Psoas muscle (tissue), 8 donors: ENCODE data around the gene CABLES1. TPM values are rescaled to one million over a fixed set of nuclear protein-coding genes. Genes with fewer than 3 reads are reported as not detected.
"Not testable (repeated sequence)": the region's sequence is repeated elsewhere in the genome, so short reads cannot be mapped to it uniquely, and the experiment has no call there.

Experiments
- ATAC-seq, 4 donors: fragments of 200-7000 bp; cut with Tn5 transposase; one replicate each; pipeline ENCODE4 v1.9.1; 2020; ENCODE audit warnings: moderate library complexity in 3 of 4, mild to moderate bottlenecking in 2 of 4
- DNase-seq, 2 donors: peaks; one replicate each; pipeline ENCODE4 v3.0.0-alpha.2; 2020
- H3K27ac ChIP-seq: fragments of 200-600 bp; one replicate; pipeline ENCODE4 v1.8.0; 2022
- H3K27me3 ChIP-seq, 3 donors: fragments of 200-600 bp in 1 of 3; one replicate each; pipeline versions ENCODE4 v1.6.1 to v1.8.0; 2013 to 2022; ENCODE audit warnings: low read length in 2 of 3, mild to moderate bottlenecking in 2 of 3, moderate library complexity in 1 of 3; ENCODE audit not compliant: insufficient read depth in 3 of 3
- H3K36me3 ChIP-seq, 2 donors: fragments of 200-600 bp in 1 of 2; one replicate each; pipeline versions ENCODE4 v1.6.1 to v1.8.0; 2013 to 2022; ENCODE audit warnings: low read depth in 1 of 2, mild to moderate bottlenecking in 1 of 2, moderate library complexity in 1 of 2; ENCODE audit not compliant: insufficient read depth in 1 of 2
- H3K4me1 ChIP-seq: fragments of 200-600 bp; one replicate; pipeline ENCODE4 v1.8.0; 2022
- H3K4me3 ChIP-seq: fragments of 200-600 bp; one replicate; pipeline ENCODE4 v1.8.0; 2022; ENCODE audit warnings: mild to moderate bottlenecking
- H3K9me3 ChIP-seq: fragments of 200-600 bp; one replicate; pipeline ENCODE4 v1.8.0; 2022
- CTCF ChIP-seq: fragments of 200-600 bp; IDR thresholded peaks from one replicate; pipeline ENCODE4 v1.8.0; 2022; ENCODE audit warnings: antibody characterized with exemption
- WGBS, 3 donors: extraction: QIAGEN DNeasy Blood & Tissue Kit; methylation state at CpG; one replicate each; pipeline versions ENCODE4 v1.1.6 to v1.1.7; 2013; 5-methylcytosine and 5-hydroxymethylcytosine counted together
- intact Hi-C, 2 donors: fragments of 100-400 bp; cut with DNase I; formaldehyde crosslinking; loops; one replicate each; pipeline versions ENCODE4 v1.11.0 to v1.14.2; 2022
- long read RNA-seq, 2 donors: library from polyadenylated mRNA; unstranded; transcript quantifications; one replicate each; pipeline ENCODE4 v2.0.0, GENCODE V29; 2021
- polyA plus RNA-seq, 3 donors: library from polyadenylated mRNA; stranded (reverse); fragments of 200-250 nt; gene quantifications; one replicate each; pipeline ENCODE4 v1.2.3, GENCODE V29; 2013
- total RNA-seq, 4 donors: library from RNA; stranded (reverse); fragmentation: NEBNext Ultra II Directional in 2 of 4; extraction: Animal tissue kit (Norgen Biotek cat#: 25700) in 2 of 4; gene quantifications; one replicate each; pipeline versions ENCODE4 v1.2.1 to v1.2.4, GENCODE V29; 2021 to 2023
- donor health status: healthy with polysubstance abuse.
- donor health status: DM: no; HTN: no; CAD: no; lungs with moderate emphysema.
- donor health status: Bipolar disorder and iron deficiency.
- donor health status: healthy.
- donor health status: DM: yes; HTN: yes; CAD: no.
- donor health status: DM: no; HTN: no; CAD: no.
- donor health status: DM: no; HTN: no; CAD: no.
- donor health status: DM: yes; HTN: yes; CAD: no.

CABLES1 gene
- 1 to 10 TPM in 2 of 4 donors, under 1 TPM in 2; 0.42 to 1.5 (median 1.1) TPM for total RNA-seq
- polyA plus RNA-seq = 1 to 10 TPM in 1 of 3 donors, under 1 TPM in 2; 0.45 to 1.1 (median 0.46) TPM
- long read RNA-seq, donor 1, partial matches to known transcripts = 0 of 2 reads
- long read RNA-seq, donor 1, other reads (novel, unspliced or antisense) = 1 of 2 reads
- long read RNA-seq, donor 2 = 0 reads

GRCh38 chr18:23134780-23135549, at the start of gene CABLES1:
Gene CABLES1 (plus strand): TSS chr18:23135485. CDS start chr18:23135763, 278 bp downstream.
- WGBS, 3 donors = 12 to 18% (median 14%) methylated on average over 54 to 67 of the region's 67 CpGs
- H3K4me3 ChIP-seq = peak within 1 kb of the TSS; percentile 72
- no peaks in the 10 kb centered on the region for H3K9me3 ChIP-seq
- DNase-seq (peak; percentile 60 to 77), ATAC-seq (peak in 3 of 4 donors; percentile 53 to 57 (median 55))
- TF ChIP-seq CTCF = no peak
- no peaks in the 10 kb centered on the region for H3K36me3 ChIP-seq
- intact Hi-C loops = loop anchor here (2.0 to 5.0 kb wide), 5 partner anchors 222 to 277 kb away; no protein-coding TSS in a partner anchor
- H3K27ac ChIP-seq = peak within 1 kb of the TSS; percentile 55
- H3K4me1 ChIP-seq = peaks cover 10% of the 10 kb centered on the region
- H3K27me3 ChIP-seq = peaks cover 0 to 36% (median 20%) of the 10 kb centered on the region in 3 donors

GRCh38 chr18:23087352-23087751, 47.9 kb upstream of the CABLES1 start:
- Histone ChIP-seq H3K27me3 (no peaks in the 10 kb centered on the region), H3K4me1 (no peaks in the 10 kb centered on the region), H3K27ac (no peak overlapping the region), H3K4me3 (no peak overlapping the region), H3K9me3 (no peaks in the 10 kb centered on the region), H3K36me3 (no peaks in the 10 kb centered on the region)
- intact Hi-C loops = no loop called here
- TF ChIP-seq CTCF = no peak
- ATAC-seq (no peak), DNase-seq (no peak)
- WGBS, 3 donors = 50 to 90% (median 58%) methylated on average over 3 of the region's 3 CpGs

- Histone ChIP-seq H3K27me3 (no peaks in the 10 kb centered on the region), H3K36me3 (no peaks in the 10 kb centered on the region), H3K4me1 (no peaks in the 10 kb centered on the region), H3K27ac (no peak overlapping the region), H3K9me3 (no peaks in the 10 kb centered on the region), H3K4me3 (no peak overlapping the region)
- no peak for DNase-seq
- no peak for TF ChIP-seq CTCF
- WGBS, 3 donors = 87 to 91% (median 91%) methylated on average over 7 of the region's 7 CpGs
- no peak for ATAC-seq
- intact Hi-C loops = no loop called here
Measured at GRCh38 chr18:23088310-23088709, 47.0 kb upstream of the CABLES1 start.

- not testable (repeated sequence) for H3K27ac ChIP-seq, ATAC-seq
- WGBS, 3 donors = 57 to 63% (median 58%) methylated on average over 8 of the region's 8 CpGs
Measured at GRCh38 chr18:23091017-23091993, 44.0 kb upstream of the CABLES1 start.

More at GRCh38 chr18:23091017-23091993, 44.0 kb upstream of the CABLES1 start:
- H3K36me3 ChIP-seq, H3K9me3 ChIP-seq, H3K27me3 ChIP-seq, H3K4me1 ChIP-seq, H3K4me3 ChIP-seq, DNase-seq, intact Hi-C loops: not testable (repeated sequence)
